ENCODE results near the gene ADGRG2.

Gene ADGRG2

GRCh38 chrX:18964026-18964425 lies 158.2 kb downstream of the ADGRG2 start:
- H3K4me3 ChIP-seq (ENCODE audit: low read depth, low read length), result no peak overlapping the region

GRCh38 chrX:18962329-18962728 lies 159.9 kb downstream of the ADGRG2 start:
- H3K4me3 ChIP-seq (ENCODE audit: low read depth, low read length), result no peak overlapping the region

DNA sequence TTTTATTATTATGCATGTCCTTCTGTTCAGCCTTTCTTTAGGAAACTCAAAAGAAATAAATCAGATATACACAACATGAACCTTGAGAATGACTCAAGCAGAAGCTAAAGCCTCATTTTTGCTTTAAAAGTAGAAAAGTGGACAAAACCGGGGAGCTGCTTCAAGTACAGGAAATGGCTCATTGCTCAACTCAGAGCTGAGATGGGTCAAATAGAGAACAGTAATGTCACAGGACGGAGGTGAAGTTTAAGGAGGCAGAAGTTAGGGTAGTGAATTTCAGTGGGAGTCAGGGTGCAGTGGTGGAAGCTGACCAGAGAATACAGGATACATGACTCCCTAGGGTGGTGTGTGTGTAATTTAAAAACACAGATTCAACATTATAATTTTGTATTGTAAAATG lies 160.6 kb downstream of the ADGRG2 start:
- H3K4me3 ChIP-seq (ENCODE audit: low read depth, low read length), result no peak overlapping the region

DNA sequence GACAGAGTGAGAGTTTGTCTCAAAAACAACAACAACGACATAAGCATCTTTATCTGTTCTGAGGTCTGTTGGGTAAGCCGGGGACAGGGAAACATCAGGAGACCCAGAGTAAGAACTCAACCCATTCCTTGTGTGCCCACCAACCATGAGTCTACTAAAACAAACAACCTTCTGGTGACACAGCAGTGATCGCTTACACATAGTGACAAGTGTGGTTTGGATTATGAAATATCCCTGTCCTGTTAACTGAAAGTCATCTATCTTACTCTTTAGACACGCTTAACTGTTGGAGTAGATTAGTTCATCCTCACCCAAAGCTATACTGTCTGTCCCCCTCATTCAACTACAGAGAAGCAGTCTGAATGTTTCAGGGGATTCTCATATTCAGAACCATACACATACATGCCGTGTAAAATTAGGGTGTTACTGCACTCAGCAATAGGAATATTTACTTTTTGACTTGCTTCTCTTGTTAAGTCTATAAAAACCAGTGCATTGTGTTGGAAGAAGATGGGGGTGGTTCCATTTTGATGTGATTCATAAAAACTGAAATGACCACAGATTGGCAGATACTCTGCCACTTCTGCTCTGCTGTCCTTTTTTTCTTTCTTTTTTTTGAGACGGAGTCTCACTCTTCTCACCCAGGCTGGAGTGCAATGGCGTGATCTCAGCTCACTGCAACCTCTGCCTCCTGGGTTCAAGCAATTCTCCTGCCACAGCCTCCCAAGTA lies 165.8 kb downstream of the ADGRG2 start:
- no peak overlapping the region for H3K4me3 ChIP-seq (ENCODE audit: low read depth, low read length)

GRCh38 chrX:18955676-18956075 lies 166.6 kb downstream of the ADGRG2 start:
- H3K4me3 ChIP-seq (ENCODE audit: low read depth, low read length), result no peak overlapping the region

- no peak overlapping the region for H3K4me3 ChIP-seq (ENCODE audit: low read depth, low read length)
Observed at GRCh38 chrX:18951032-18951431, 171.2 kb downstream of the ADGRG2 start.

DNA sequence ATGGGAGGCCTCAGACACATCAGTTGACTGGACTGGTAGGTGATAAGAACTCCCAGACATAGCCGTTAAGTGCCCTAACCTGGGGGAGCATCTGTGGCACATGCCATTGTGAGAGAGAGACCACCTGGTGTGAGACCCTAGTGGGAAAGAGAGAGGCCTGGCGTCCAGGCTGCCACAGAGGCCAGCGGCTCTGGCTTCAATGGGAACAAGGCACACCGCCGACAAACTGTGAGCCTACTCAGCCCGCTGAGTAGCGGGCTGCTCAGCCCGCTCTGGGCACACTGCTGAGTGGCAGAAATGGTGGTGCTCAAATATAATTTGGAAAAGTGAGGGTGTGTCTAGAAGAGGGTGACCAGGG lies 172.3 kb downstream of the ADGRG2 start:
- no peak overlapping the region for H3K4me3 ChIP-seq (ENCODE audit: low read depth, low read length)

- no peak overlapping the region for H3K4me3 ChIP-seq (ENCODE audit: low read depth, low read length)
Observed at GRCh38 chrX:18949291-18949943, 172.9 kb downstream of the ADGRG2 start.

GRCh38 chrX:18946611-18947010 lies 175.7 kb downstream of the ADGRG2 start:
- no peak overlapping the region for H3K4me3 ChIP-seq (ENCODE audit: low read depth, low read length)

DNA sequence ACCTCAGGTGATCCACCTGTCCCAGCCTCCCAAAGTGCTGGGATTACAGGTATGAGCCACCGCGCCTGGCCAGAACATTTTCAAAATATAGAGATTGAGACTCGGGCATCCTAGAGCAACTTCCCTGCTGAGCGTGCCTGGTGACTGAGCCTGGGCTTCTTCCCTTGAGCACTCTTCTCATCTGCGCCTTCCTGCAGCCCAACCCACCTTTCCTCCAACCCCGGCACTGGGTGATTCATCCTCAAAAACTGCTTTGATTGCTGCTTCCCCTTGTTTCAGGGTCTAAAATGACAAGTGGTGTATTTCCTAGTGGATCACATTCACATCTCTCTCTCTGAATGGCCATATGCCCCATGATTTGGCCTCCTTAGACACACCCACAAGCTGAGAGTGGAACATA lies 176.1 kb downstream of the ADGRG2 start:
- no peak overlapping the region for H3K4me3 ChIP-seq (ENCODE audit: low read depth, low read length)

- H3K4me3 ChIP-seq (ENCODE audit: low read depth, low read length), result no peak overlapping the region
Observed at GRCh38 chrX:18945483-18945882, 176.8 kb downstream of the ADGRG2 start.

- H3K4me3 ChIP-seq (ENCODE audit: low read depth, low read length), result no peak overlapping the region
Observed at GRCh38 chrX:18944482-18944881, 177.8 kb downstream of the ADGRG2 start.

GRCh38 chrX:18941896-18942295 lies 180.4 kb downstream of the ADGRG2 start:
- no peak overlapping the region for H3K4me3 ChIP-seq (ENCODE audit: low read depth, low read length)

Measured in iPS-11a (cell line).